Stimulated activated naive B cell treated with anti-CD40 and anti-IgM and Interleukin-4, amounts not matched to agents 10 μg/mL and 1 μg/mL and 100 μg/mL, for 72 hours (primary cell): Measurements from ENCODE around the gene ACOXL.
A peak's percentile ranks its signal among the peaks of the same experiment; 100 is the strongest.

Experiments used
- ATAC-seq, 2 donors: fragments of 150-1000 bp; cut with Tn5 transposase; replicated peaks; 2 replicates each; pipeline ENCODE4 v1.10.0; 2021; ENCODE audit warnings: moderate library complexity in 1 of 2
- DNase-seq: peaks from one replicate; pipeline ENCODE4 v3.0.0; 2021
- H3K27ac Mint-ChIP-seq: one replicate; pipeline ENCODE4 v1.8.0; 2022; ENCODE audit warnings: mild to moderate bottlenecking, mixed read lengths
- H3K27me3 Mint-ChIP-seq, 2 donors: one replicate each; pipeline ENCODE4 v1.8.0; 2022; ENCODE audit warnings: mixed read lengths in 2 of 2
- H3K36me3 Mint-ChIP-seq, 2 donors: one replicate each; pipeline ENCODE4 v1.8.0; 2022; ENCODE audit warnings: mixed read lengths in 2 of 2, mild to moderate bottlenecking in 1 of 2
- H3K4me1 Mint-ChIP-seq, 2 donors: one replicate each; pipeline ENCODE4 v1.8.0; 2022; ENCODE audit warnings: mixed read lengths in 2 of 2, mild to moderate bottlenecking in 1 of 2
- H3K4me3 Mint-ChIP-seq, 2 donors: one replicate each; pipeline ENCODE4 v1.8.0; 2022; ENCODE audit warnings: mild to moderate bottlenecking in 2 of 2, mixed read lengths in 2 of 2, moderate library complexity in 1 of 2
- H3K9me3 Mint-ChIP-seq, 2 donors: one replicate each; pipeline ENCODE4 v1.8.0; 2022; ENCODE audit warnings: mixed read lengths in 2 of 2, mild to moderate bottlenecking in 1 of 2

The ACOXL gene

DNA sequence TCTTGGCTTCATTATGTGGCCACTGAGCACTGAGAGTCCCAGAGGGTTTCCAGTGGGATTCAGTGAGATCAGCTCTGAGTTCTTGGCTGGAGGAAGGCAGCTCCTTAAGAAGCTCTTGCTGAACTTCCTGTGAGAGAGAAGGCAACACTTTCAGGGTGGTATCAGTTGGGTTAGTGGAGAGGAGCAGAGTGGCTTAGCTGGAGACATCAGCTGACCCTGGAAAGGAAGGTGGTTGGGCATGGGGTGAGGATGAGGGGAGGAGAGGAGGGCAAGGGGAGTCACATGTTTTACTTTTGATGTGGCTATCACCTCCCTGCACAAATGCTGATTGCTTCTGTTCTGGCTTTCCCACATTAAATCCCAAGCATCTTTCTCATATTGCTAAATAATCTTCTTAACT is 95.1 kb downstream of the ACOXL start:
- no peak overlapping the region for H3K4me3 Mint-ChIP-seq
- ATAC-seq (no peak), DNase-seq (no peak)
- H3K9me3 Mint-ChIP-seq = peaks cover 6 to 7% of the 10 kb centered on the region in 2 donors
- peaks cover 21 to 37% of the 10 kb centered on the region in 2 donors for H3K27me3 Mint-ChIP-seq
- H3K4me1 Mint-ChIP-seq = peaks cover 7 to 11% of the 10 kb centered on the region in 2 donors
- peaks cover 0 to 4% of the 10 kb centered on the region in 2 donors for H3K36me3 Mint-ChIP-seq
- H3K27ac Mint-ChIP-seq = no peak overlapping the region

DNA sequence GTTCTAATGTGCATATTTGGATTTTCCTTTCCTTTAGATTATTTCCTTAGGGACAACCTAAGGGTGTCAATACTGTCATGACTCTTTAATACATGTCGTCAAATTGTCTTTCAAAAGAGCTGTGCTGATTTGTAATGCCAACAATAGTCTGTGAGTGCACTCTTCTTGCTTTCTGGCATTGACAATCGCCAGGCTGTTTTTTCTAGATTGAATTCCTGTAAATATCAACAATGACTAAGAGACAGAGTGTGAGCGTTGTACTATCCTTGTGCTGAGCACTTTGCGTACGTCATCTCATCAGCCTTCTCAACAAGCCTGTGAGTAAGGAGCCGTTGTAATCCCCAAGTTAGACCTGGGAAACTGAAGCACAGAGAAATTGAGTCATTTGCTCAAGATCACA is 96.0 kb downstream of the ACOXL start:
- Mint-ChIP-seq H3K27me3 (peaks cover 21 to 39% of the 10 kb centered on the region in 2 donors), H3K36me3 (peaks cover 0 to 4% of the 10 kb centered on the region in 2 donors), H3K27ac (no peak overlapping the region), H3K4me3 (no peak overlapping the region), H3K9me3 (peaks cover 6 to 7% of the 10 kb centered on the region in 2 donors), H3K4me1 (peaks cover 10 to 16% of the 10 kb centered on the region in 2 donors)
- DNase-seq (no peak), ATAC-seq (no peak)

DNA sequence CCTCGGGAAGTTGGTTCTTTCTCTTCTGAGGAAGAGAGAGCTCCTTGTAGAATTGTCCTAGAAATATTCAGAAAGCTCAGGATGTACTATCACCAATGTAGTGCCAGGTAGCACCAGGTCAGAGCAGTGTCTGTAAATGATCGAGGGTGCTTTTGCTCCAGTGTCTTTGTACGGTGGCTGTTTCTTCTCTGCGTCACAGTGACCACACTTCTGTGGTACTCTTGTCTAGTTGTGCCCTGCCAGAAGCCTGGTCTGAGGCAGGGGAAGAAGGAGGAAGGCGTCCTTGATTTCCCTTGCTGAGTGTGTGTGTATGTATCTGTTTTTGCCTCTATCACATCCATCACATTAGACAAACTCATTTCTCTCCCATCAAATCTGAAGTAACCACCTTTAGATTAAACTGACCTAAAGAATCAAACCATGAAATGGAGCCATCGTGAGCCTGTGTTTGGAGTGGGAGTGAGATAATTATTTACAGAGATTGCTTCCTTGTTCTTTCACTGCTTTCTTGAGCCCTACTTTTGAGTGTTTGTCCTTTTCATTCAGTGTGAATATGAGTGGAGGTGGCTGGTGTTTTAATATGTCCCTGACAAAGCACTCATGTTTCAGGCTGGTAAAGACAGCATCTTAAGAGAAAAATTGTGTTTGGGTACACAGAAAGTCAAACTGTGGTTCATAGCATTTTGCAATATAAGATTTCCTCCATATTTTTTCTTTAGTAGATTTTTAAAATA is 97.2 kb downstream of the ACOXL start:
- no peak overlapping the region for H3K4me3 Mint-ChIP-seq
- H3K27ac Mint-ChIP-seq = no peak overlapping the region
- peaks cover 0 to 2% of the 10 kb centered on the region in 2 donors for H3K36me3 Mint-ChIP-seq
- peaks cover 16 to 25% of the 10 kb centered on the region in 2 donors for H3K4me1 Mint-ChIP-seq
- peaks cover 21 to 47% of the 10 kb centered on the region in 2 donors for H3K27me3 Mint-ChIP-seq
- DNase-seq (no peak), ATAC-seq (no peak)
- peaks cover 3 to 6% of the 10 kb centered on the region in 2 donors for H3K9me3 Mint-ChIP-seq

DNA sequence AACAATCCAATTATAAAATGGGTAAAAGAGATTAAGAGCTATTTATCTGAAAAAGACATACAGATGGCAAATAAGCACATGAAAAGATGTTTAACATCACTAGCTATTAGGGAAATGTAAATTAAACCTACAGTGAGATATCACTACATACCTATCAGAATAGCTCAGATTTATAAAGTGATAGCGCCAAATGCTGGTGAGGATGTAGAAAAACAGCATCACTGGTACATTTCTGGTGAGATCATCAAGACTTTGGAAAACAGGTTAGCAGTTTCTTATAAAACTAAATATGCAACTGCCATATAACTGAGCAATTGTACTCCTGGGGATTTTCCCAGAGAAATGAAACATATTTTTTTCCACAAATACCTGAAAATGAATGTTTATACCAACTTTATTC is 100.4 kb downstream of the ACOXL start:
- Mint-ChIP-seq H3K27ac (no peak overlapping the region), H3K27me3 (peaks cover 14 to 36% of the 10 kb centered on the region in 2 donors), H3K4me1 (peaks cover 13 to 23% of the 10 kb centered on the region in 2 donors), H3K36me3 (no peaks in the 10 kb centered on the region), H3K9me3 (no peaks in the 10 kb centered on the region), H3K4me3 (no peak overlapping the region)
- DNase-seq = no peak
- no peak for ATAC-seq

DNA sequence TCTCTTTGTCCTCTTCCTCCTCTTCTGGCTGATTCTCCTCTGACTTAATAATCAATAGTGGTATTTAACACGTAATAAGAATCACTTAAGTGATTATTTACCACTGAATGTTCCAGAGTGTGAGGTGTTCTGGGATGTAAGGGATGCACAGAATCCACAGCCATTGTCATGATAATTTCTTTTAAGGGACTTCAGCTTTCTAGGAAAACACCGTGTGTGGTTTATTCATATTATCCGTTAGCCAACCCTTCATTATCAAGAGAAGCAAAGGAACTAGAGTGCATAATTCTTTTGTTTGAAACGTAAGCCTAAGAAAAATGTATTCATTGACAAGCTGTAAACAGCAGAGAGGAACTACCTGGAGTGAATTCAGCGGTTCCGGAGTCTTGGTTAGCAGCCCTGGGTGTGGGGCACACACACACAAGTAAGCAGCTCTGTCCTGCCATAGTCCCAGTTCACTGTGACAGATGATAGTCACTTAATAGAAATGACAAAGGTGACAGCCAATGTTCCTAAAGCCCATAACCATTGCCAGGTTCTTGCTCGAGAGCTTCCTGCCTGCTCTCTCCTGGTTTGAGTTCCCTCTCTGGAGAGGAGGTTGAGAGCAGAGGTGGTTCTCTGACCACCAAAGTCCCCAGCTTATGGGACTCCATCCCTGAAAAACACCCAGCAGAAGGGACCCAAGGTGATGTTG is 101.9 kb downstream of the ACOXL start:
- H3K27me3 Mint-ChIP-seq = peaks cover 5 to 22% of the 10 kb centered on the region in 2 donors
- no peak for DNase-seq
- no peaks in the 10 kb centered on the region for H3K9me3 Mint-ChIP-seq
- peak in 1 of 2 donors; percentile 12 for ATAC-seq
- no peak overlapping the region for H3K4me3 Mint-ChIP-seq
- peaks cover 13 to 23% of the 10 kb centered on the region in 2 donors for H3K4me1 Mint-ChIP-seq
- no peaks in the 10 kb centered on the region for H3K36me3 Mint-ChIP-seq
- H3K27ac Mint-ChIP-seq = no peak overlapping the region

DNA sequence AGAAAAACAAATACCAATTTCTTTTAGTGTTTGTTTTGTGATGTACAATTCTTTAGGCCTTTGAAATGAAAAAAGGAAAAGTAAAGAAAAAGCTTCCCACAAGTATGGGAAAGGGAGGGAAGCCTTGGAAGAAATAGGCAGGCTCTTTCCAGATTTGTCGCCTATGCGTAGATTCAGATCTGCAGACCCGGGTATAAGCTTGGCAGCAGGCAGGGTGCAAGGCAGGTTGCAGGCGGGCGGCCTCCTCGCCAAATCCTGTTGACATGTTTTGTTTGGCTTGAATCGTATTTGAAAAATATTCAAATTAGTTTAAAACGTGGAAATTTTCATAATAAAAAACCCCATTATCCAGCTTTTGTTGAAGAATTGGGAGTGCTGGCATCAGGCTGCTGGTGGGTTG is 104.3 kb downstream of the ACOXL start:
- Mint-ChIP-seq H3K27me3 (peaks cover 0 to 16% of the 10 kb centered on the region in 2 donors), H3K36me3 (no peaks in the 10 kb centered on the region), H3K4me3 (no peak overlapping the region), H3K27ac (no peak overlapping the region), H3K9me3 (no peaks in the 10 kb centered on the region), H3K4me1 (peaks cover 12 to 23% of the 10 kb centered on the region in 2 donors)
- DNase-seq (no peak), ATAC-seq (no peak)

DNA sequence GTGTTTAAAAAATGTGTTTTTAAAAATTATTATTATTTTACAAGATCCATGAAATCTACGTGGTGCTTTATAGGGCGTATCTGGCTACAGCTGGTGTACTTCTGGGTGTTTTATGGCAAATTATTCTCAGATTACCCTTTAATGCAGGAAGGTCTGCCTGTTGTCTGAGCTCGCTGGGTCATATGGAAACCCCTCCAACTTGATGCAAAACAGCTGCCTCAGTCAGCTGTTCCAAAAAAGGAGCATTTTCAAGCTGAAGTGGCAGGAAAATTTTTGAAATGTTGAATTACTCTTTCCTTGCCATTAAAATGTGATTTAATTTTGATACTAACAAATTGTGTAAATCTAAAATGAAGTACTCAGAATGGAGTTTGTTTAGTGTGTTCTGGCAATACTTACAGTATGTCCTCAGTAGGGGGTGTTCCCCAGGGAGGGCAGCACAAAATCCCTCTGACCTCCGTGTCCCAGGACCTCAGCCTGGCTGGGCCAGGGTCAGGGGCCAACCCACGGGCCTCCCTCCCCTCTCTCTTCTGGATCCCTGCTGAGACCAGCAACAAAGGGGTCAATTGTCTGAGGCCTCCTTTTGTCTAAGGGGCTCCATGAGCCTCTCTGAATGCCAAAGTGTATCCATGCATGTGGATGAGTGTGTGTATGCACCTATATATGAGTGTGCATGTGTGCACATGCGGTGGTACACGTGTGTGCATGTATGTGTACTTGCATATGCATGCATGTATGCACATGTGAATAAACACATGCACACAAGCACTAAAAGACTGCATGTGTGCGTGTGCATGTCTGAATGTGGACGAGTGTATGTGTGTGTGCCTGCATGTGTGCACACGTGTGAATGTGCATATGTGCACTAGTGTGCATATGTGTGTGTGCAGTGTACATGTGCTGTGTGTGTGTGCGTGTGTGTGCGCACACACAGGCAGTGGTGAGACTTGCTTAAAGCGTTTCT is 105.4 kb downstream of the ACOXL start:
- peaks cover 17 to 32% of the 10 kb centered on the region in 2 donors for H3K4me1 Mint-ChIP-seq
- H3K4me3 Mint-ChIP-seq = no peak overlapping the region
- DNase-seq = no peak
- H3K27ac Mint-ChIP-seq = no peak overlapping the region
- no peaks in the 10 kb centered on the region for H3K36me3 Mint-ChIP-seq
- no peaks in the 10 kb centered on the region for H3K9me3 Mint-ChIP-seq
- peaks cover 0 to 16% of the 10 kb centered on the region in 2 donors for H3K27me3 Mint-ChIP-seq
- no peak for ATAC-seq

DNA sequence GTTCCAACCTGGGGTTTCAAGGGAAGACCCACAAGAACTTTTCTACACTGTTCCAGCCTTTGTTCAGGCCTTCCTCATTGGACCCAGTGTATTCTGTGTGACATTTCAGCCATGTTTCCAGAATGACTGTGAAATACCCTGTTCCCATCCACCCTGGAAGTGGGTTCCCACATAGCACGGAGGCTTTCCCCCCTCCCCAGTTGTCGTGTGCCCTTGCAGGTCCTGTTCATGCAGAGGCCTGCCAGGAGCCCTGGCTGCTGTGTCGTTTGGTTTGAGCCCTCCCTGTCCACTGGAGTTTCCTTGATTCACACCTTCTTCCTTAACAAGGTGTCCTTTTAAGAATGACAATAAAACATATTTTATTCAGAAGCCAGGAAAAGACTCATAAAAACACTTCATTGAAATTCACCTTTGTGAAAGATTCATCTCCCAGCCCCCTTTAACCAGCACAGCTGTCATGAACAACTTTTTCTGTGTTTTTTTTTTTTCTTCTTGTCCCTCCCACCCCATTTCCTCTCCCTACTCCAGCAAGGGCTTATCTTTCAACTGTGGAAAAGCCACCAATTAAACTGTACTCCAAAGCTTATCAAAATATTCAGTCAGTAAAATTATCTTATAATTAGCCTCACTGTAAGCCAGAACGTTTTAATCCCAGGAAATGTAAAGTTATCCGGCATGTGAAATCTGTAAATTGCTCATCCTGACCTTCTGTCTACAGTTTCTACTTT is 106.4 kb downstream of the ACOXL start:
- Mint-ChIP-seq H3K4me1 (peaks cover 21 to 34% of the 10 kb centered on the region in 2 donors), H3K4me3 (no peak overlapping the region), H3K27me3 (peaks cover 0 to 9% of the 10 kb centered on the region in 2 donors), H3K9me3 (no peaks in the 10 kb centered on the region), H3K27ac (no peak overlapping the region), H3K36me3 (no peaks in the 10 kb centered on the region)
- no peak for DNase-seq
- no peak for ATAC-seq

DNA sequence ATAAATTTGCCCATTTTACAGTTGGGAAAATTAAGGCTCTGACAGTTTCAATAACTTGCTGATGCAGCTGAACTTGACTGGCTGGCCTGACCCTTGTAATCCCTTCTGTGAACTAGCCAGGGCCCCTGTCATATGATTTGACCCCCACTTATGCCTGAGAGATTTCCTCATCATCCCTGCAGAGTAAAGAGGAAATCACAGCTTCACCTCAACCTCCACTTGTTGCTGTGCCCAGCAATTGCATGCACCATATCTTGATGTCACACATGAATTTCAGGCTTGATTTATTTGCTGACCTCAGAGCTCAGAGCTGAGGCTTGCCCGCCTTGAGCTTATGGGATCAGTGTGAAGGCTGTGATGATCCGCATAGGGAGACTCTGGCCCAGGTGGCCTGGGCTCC is 108.1 kb downstream of the ACOXL start:
- Mint-ChIP-seq H3K9me3 (no peaks in the 10 kb centered on the region), H3K4me3 (no peak overlapping the region), H3K36me3 (no peaks in the 10 kb centered on the region), H3K27me3 (peaks cover 0 to 5% of the 10 kb centered on the region in 2 donors), H3K4me1 (peaks cover 25 to 45% of the 10 kb centered on the region in 2 donors), H3K27ac (no peak overlapping the region)
- ATAC-seq (no peak), DNase-seq (no peak)

DNA sequence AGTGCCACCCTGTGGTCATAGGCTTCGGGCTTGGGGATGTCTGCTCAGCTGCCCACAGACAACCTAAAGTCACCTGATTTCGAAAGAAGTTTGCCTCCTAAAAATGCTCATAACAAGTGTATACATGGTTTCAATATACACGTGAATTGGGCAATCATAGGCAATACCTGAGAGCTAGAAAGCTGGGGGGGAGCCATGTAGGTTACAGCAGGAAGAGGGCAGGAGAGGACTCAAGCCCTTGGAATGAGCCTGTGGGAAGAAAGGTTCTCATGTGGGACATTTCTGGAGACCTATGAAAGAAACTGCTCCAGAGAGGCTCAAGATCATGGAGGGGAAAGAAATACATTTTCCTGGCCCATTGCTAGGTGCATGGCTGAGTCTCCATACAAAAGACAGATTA is 109.7 kb downstream of the ACOXL start:
- DNase-seq = no peak
- no peaks in the 10 kb centered on the region for H3K36me3 Mint-ChIP-seq
- H3K4me1 Mint-ChIP-seq = peaks cover 39 to 53% of the 10 kb centered on the region in 2 donors
- peaks cover 0 to 5% of the 10 kb centered on the region in 2 donors for H3K27me3 Mint-ChIP-seq
- H3K27ac Mint-ChIP-seq = no peak overlapping the region
- no peak overlapping the region for H3K4me3 Mint-ChIP-seq
- ATAC-seq = no peak
- H3K9me3 Mint-ChIP-seq = peaks cover 0 to 1% of the 10 kb centered on the region in 2 donors

DNA sequence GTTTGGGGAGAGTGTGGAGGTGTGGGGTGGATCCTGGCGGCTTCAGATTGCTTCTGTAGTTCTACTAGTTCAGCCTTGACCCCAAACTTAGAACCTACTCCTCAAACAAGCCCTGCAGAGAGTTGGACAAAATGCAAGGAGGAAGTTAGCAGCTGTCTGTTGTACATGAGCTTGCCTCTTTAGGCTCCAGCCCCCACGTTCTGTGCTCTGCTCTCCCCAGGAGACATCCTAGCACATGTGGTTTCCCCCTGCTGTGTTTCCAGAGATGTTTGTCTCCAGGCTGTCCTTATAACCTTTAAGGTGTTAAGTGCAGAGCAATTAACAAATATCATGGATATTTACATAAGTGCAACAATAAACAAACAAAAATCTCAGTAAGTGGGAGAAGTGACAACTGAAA is 111.1 kb downstream of the ACOXL start:
- H3K4me3 Mint-ChIP-seq = peak overlapping the region in 1 of 2 donors; percentile 14
- peak overlapping the region; percentile 14 for H3K27ac Mint-ChIP-seq
- peaks cover 0 to 5% of the 10 kb centered on the region in 2 donors for H3K27me3 Mint-ChIP-seq
- H3K36me3 Mint-ChIP-seq = no peaks in the 10 kb centered on the region
- H3K9me3 Mint-ChIP-seq = peaks cover 0 to 1% of the 10 kb centered on the region in 2 donors
- peaks cover 45 to 64% of the 10 kb centered on the region in 2 donors for H3K4me1 Mint-ChIP-seq
- no peak for DNase-seq
- no peak for ATAC-seq

DNA sequence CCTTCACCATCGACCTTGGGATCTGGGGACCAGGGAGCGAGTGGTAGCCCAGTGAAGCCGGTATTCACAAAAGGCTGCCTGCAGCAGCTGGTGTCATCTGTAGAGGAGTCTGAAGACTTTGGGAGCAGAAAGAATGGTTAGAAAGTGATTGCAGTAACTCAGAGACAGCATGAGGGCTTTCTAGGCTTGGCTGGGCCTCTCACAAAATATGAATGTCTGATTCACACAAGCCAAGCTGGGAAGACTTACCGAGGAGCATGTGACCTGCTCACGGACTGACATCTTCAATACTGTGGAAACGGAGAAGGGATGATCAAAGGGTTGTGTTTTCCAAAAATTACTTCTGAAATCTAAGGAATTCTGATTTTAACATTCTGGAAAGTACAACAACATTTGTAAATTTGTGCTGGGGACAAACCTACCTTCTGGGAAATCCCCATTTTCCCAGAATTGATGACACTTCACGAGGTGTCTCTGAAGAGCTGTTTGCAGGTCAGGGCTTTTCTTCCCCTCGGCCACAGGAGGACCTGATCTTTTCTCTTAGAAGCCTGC is 111.7 kb downstream of the ACOXL start:
- Mint-ChIP-seq H3K36me3 (no peaks in the 10 kb centered on the region), H3K4me1 (peaks cover 51 to 69% of the 10 kb centered on the region in 2 donors), H3K27me3 (peaks cover 0 to 7% of the 10 kb centered on the region in 2 donors), H3K4me3 (peak overlapping the region in 1 of 2 donors; percentile 52), H3K9me3 (peaks cover 0 to 1% of the 10 kb centered on the region in 2 donors), H3K27ac (peak overlapping the region; percentile 70)
- DNase-seq = no peak
- ATAC-seq = no peak

DNA sequence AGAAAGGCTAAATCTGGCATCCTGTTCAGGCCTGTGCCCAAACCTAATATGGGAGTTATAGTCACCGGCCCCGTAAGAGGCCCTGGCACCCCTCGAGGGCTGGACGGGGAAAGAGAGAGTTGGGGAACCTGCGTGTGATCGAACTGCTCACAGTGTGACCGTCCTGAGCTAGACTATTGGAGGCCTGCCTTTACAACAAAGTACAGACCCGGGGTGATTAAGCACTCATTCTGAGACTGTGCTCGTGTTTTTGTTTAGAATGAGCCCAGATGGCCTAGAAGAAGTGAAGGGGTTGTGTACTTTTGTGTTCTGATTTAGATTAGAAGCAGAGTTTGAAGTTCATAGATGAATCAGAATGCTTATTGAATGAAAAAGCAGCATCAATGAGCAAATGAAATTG is 115.3 kb downstream of the ACOXL start:
- Mint-ChIP-seq H3K9me3 (peaks cover 0 to 1% of the 10 kb centered on the region in 2 donors), H3K27me3 (peaks cover 4 to 11% of the 10 kb centered on the region in 2 donors), H3K4me3 (no peak overlapping the region), H3K4me1 (peaks cover 55 to 77% of the 10 kb centered on the region in 2 donors), H3K36me3 (no peaks in the 10 kb centered on the region), H3K27ac (peak overlapping the region; percentile 14)
- no peak for DNase-seq
- ATAC-seq = no peak
